Neural cell (in vitro differentiated cells): ENCODE results near the gene HOXC6. TPM values are rescaled to one million over a fixed set of nuclear protein-coding genes. Genes with fewer than 3 reads are reported as not detected.

Source experiments
- H2AFZ ChIP-seq: fragments of 200-600, 300-800 bp; sonication (generic), shearing (Covaris generic); 2 replicates; pipeline ENCODE4 v1.6.0; 2014; ENCODE audit warnings: low read depth, mild to moderate bottlenecking, antibody characterized with exemption, low read length, moderate library complexity
- H3F3A ChIP-seq: fragments of 200-600 bp; shearing (Covaris generic); 2 replicates; pipeline ENCODE4 v1.6.1; 2016; ENCODE audit warnings: mild to moderate bottlenecking, moderate library complexity, mixed read lengths, antibody characterized with exemption, low read length; ENCODE audit not compliant: insufficient read depth, poor library complexity, severe bottlenecking
- H3K27ac ChIP-seq: fragments of 200-600, 300-800 bp; sonication (generic), shearing (Covaris generic); 2 replicates; pipeline ENCODE4 v1.5.1; 2014; ENCODE audit warnings: mild to moderate bottlenecking, low read length, moderate library complexity
- H3K27me3 ChIP-seq: fragments of 300-800, 200-600 bp; sonication (generic), shearing (Covaris generic); 2 replicates; pipeline ENCODE4 v1.6.0; 2014; ENCODE audit warnings: mild to moderate bottlenecking, low read depth, low read length, moderate library complexity; ENCODE audit not compliant: insufficient read depth
- H3K36me3 ChIP-seq: fragments of 300-800, 200-600 bp; sonication (generic), shearing (Covaris generic); 2 replicates; pipeline ENCODE4 v1.5.1; 2014; ENCODE audit warnings: mild to moderate bottlenecking, antibody characterized with exemption, low read length, moderate library complexity; ENCODE audit not compliant: insufficient read depth
- H3K4me2 ChIP-seq: fragments of 300-800, 200-600 bp; sonication (generic), shearing (Covaris generic); 2 replicates; pipeline ENCODE4 v1.6.0; 2014; ENCODE audit warnings: mild to moderate bottlenecking, low read length
- H3K4me3 ChIP-seq: fragments of 300-800, 200-600 bp; sonication (generic), shearing (Covaris generic); 2 replicates; pipeline ENCODE4 v1.5.1; 2014; ENCODE audit warnings: mild to moderate bottlenecking, low read length, moderate library complexity
- H3K79me2 ChIP-seq: fragments of 200-600 bp; shearing (Covaris generic); replicated peaks from 2 replicates; pipeline ENCODE4 v1.6.0; 2014; ENCODE audit warnings: mild to moderate bottlenecking, low read length, moderate library complexity; ENCODE audit not compliant: insufficient read depth
- H3K9ac ChIP-seq: fragments of 300-800, 200-600 bp; sonication (generic), shearing (Covaris generic); 2 replicates; pipeline ENCODE4 v1.6.1; 2016; ENCODE audit warnings: mild to moderate bottlenecking, low read length, mixed read lengths
- H3K9me2 ChIP-seq: fragments of 200-600 bp; shearing (Covaris generic); 2 replicates; pipeline ENCODE4 v1.6.1; 2016; ENCODE audit warnings: mild to moderate bottlenecking, low read length, mixed read lengths; ENCODE audit not compliant: insufficient read depth
- H3K9me3 ChIP-seq: fragments of 200-600, 300-800 bp; sonication (generic), shearing (Covaris generic); 2 replicates; pipeline ENCODE4 v1.6.1; 2016; ENCODE audit warnings: mild to moderate bottlenecking, mixed run types, low read length, moderate library complexity, mixed read lengths
- H4K20me1 ChIP-seq: fragments of 200-600 bp; shearing (Covaris generic); 2 replicates; pipeline ENCODE4 v1.6.1; 2016; ENCODE audit warnings: mild to moderate bottlenecking, mixed run types; ENCODE audit not compliant: insufficient read depth
- CTCF ChIP-seq: fragments of 450-650 bp; IDR thresholded peaks from 2 replicates; pipeline ENCODE4 v1.5.1; 2014; ENCODE audit warnings: antibody characterized with exemption, mild to moderate bottlenecking, moderate library complexity; ENCODE audit not compliant: poor library complexity, severe bottlenecking
- EP300 ChIP-seq: fragments of 450-650 bp; conservative IDR thresholded peaks from 2 replicates; pipeline ENCODE4 v1.6.1; 2014; ENCODE audit warnings: antibody characterized with exemption, mild to moderate bottlenecking, moderate library complexity; ENCODE audit not compliant: poor library complexity, severe bottlenecking
- EZH2 ChIP-seq: fragments of 200-600, 300-800 bp; shearing (Covaris generic), sonication (generic); IDR thresholded peaks from 2 replicates; pipeline ENCODE4 v1.6.1; 2014; ENCODE audit warnings: antibody characterized with exemption, low read length, borderline replicate concordance, mild to moderate bottlenecking; ENCODE audit not compliant: insufficient read depth, poor library complexity, severe bottlenecking
- MXI1 ChIP-seq: fragments of 450-650 bp; conservative IDR thresholded peaks from 2 replicates; pipeline ENCODE4 v1.6.1; 2014; ENCODE audit warnings: antibody characterized with exemption, mild to moderate bottlenecking; ENCODE audit not compliant: poor library complexity, severe bottlenecking
- POLR2AphosphoS5 ChIP-seq: IDR thresholded peaks from 2 replicates; pipeline ENCODE4 v1.6.1; 2012
- RAD21 ChIP-seq: fragments of 450-650 bp; conservative IDR thresholded peaks from 2 replicates; pipeline ENCODE4 v1.6.1; 2014; ENCODE audit warnings: antibody characterized with exemption, mild to moderate bottlenecking, moderate library complexity
- REST ChIP-seq: IDR thresholded peaks from 2 replicates; pipeline ENCODE4 v1.6.1; 2012; ENCODE audit warnings: borderline replicate concordance
- SMC3 ChIP-seq: fragments of 450-650 bp; conservative IDR thresholded peaks from 2 replicates; pipeline ENCODE4 v1.6.1; 2014; ENCODE audit warnings: antibody characterized with exemption, mild to moderate bottlenecking, moderate library complexity; ENCODE audit not compliant: poor library complexity
- TAF1 ChIP-seq: IDR thresholded peaks from 2 replicates; pipeline ENCODE4 v1.6.1; 2012; ENCODE audit warnings: low read depth
- polyA plus RNA-seq: library from polyadenylated mRNA; depleted of rRNA; stranded (reverse); fragments of >200 nt; gene quantifications from 2 replicates; pipeline ENCODE4 v1.2.3, GENCODE V29; 2014

HOXC6 gene
- polyA plus RNA-seq, 1 donor from 2014 or later, result not detected

GRCh38 chr12:53988541-53989226 lies 39.6 kb upstream of the HOXC6 start:
- no peak overlapping the region for H3K9ac ChIP-seq
- H3K36me3 ChIP-seq, result no peaks in the 10 kb centered on the region
- H3K27me3 ChIP-seq, result peaks cover 100% of the 10 kb centered on the region
- H3K27ac ChIP-seq, result no peak overlapping the region
- H3K4me2 ChIP-seq, result no peak overlapping the region
- H3K9me2 ChIP-seq, result no peaks in the 10 kb centered on the region
- H3K4me3 ChIP-seq, result no peak overlapping the region
- H3F3A ChIP-seq, result no peaks in the 10 kb centered on the region
- H2AFZ ChIP-seq, result no peak overlapping the region
- H4K20me1 ChIP-seq, result no peaks in the 10 kb centered on the region
- H3K79me2 ChIP-seq, result no peaks in the 10 kb centered on the region
- no peaks in the 10 kb centered on the region for H3K9me3 ChIP-seq
- TF ChIP-seq EZH2 (no peak), SMC3 (no peak), MXI1 (no peak), POLR2AphosphoS5 (no peak), REST (no peak), EP300 (no peak), CTCF (no peak), RAD21 (no peak), TAF1 (no peak)

GRCh38 chr12:53989227-53990113 lies 38.8 kb upstream of the HOXC6 start:
- no peaks in the 10 kb centered on the region for H3K79me2 ChIP-seq

More at GRCh38 chr12:53989227-53990113, 38.8 kb upstream of the HOXC6 start:
- H3K9me2 ChIP-seq, result no peaks in the 10 kb centered on the region
- H3K9me3 ChIP-seq, result no peaks in the 10 kb centered on the region
- H3K4me2 ChIP-seq, result no peak overlapping the region
- H3K27me3 ChIP-seq, result peaks cover 100% of the 10 kb centered on the region
- H3K9ac ChIP-seq, result no peak overlapping the region
- no peak overlapping the region for H2AFZ ChIP-seq
- no peaks in the 10 kb centered on the region for H3F3A ChIP-seq
- H4K20me1 ChIP-seq, result no peaks in the 10 kb centered on the region
- TF ChIP-seq EP300 (no peak), RAD21 (peak; percentile 68), SMC3 (peak; percentile 74), CTCF (peak; percentile 65), EZH2 (peak; percentile 52)
- no peak overlapping the region for H3K4me3 ChIP-seq
- no peaks in the 10 kb centered on the region for H3K36me3 ChIP-seq
- no peak overlapping the region for H3K27ac ChIP-seq
